Uterus (tissue), 4 donors: Measurements from ENCODE around the gene ZNF33A. TPM values are rescaled to one million over a fixed set of nuclear protein-coding genes. Genes with fewer than 3 reads are reported as not detected.

Experiments
- DNase-seq, 2 donors: peaks; one replicate each; pipeline ENCODE4 v3.0.0-alpha.2; 2019 to 2020
- H3K27ac ChIP-seq, 2 donors: fragments of 200-600 bp; sonication (generic); 1 replicate in 1 of 2; 2 replicates in 1 of 2; pipeline ENCODE4 v1.5.1; 2016 to 2018
- H3K27me3 ChIP-seq, 2 donors: fragments of 200-600 bp; sonication (generic); one replicate each; pipeline ENCODE4 v1.5.1; 2018 to 2019; ENCODE audit warnings: control low read depth in 1 of 2
- H3K36me3 ChIP-seq, 2 donors: fragments of 200-600 bp; sonication (generic); one replicate each; pipeline ENCODE4 v1.5.1; 2019; ENCODE audit warnings: control low read depth in 1 of 2
- H3K4me1 ChIP-seq, 2 donors: fragments of 200-600 bp; sonication (generic); one replicate each; pipeline ENCODE4 v1.5.1; 2018 to 2019; ENCODE audit warnings: control low read depth in 1 of 2
- H3K4me3 ChIP-seq, 2 donors: fragments of 200-600 bp; sonication (generic); 1 replicate in 1 of 2; 2 replicates in 1 of 2; pipeline ENCODE4 v1.5.1; 2018 to 2019; ENCODE audit warnings: mild to moderate bottlenecking in 1 of 2
- H3K9me3 ChIP-seq, 2 donors: fragments of 200-600 bp; sonication (generic); one replicate each; pipeline ENCODE4 v1.5.1; 2019; ENCODE audit warnings: control low read depth in 1 of 2
- CTCF ChIP-seq, 4 experiments: fragments of 200-600 bp in 2 of 4; fragments of 450-650 bp in 2 of 4; sonication (generic) in 2 of 4; IDR thresholded peaks; one replicate each; pipeline ENCODE4 v1.5.1; 2016 to 2019; ENCODE audit warnings: antibody characterized with exemption in 4 of 4, mild to moderate bottlenecking in 2 of 4, moderate library complexity in 1 of 4
- POLR2A ChIP-seq, 2 donors: fragments of 450-650 bp; IDR thresholded peaks; one replicate each; pipeline ENCODE4 v1.6.1; 2016; ENCODE audit warnings: antibody characterized with exemption in 2 of 2, mild to moderate bottlenecking in 1 of 2, moderate library complexity in 1 of 2
- intact Hi-C: fragments of 100-400 bp; cut with DNase I; formaldehyde crosslinking; loops from one replicate; pipeline ENCODE4 v1.15.1; 2023; ENCODE audit warnings: low total_unique reads
- total RNA-seq, 4 donors: library from RNA; depleted of rRNA in 3 of 4; stranded (reverse); fragments of >200 nt in 3 of 4; gene quantifications; one replicate each; pipeline versions ENCODE4 v1.1.0 to v1.2.4, GENCODE V29; 2014 to 2023
- donor health status: DM: yes; HTN: yes; CAD: no.

ZNF33A gene
- total RNA-seq, 4 donors from 2014 or later = 21.8 to 77.8 (median 33.9) TPM

- Histone ChIP-seq H3K36me3 (no peaks in the 10 kb centered on the region), H3K4me1 (no peaks in the 10 kb centered on the region), H3K9me3 (no peaks in the 10 kb centered on the region), H3K27me3 (no peaks in the 10 kb centered on the region), H3K4me3 (no peak overlapping the region), H3K27ac (no peak overlapping the region)
- intact Hi-C loops = no loop called here
- no peak for DNase-seq
- no peak for TF ChIP-seq POLR2A (IDR thresholded peaks at IDR 0.05)
- no peak for TF ChIP-seq CTCF (IDR thresholded peaks at IDR 0.05)
These were observed 14.8 kb downstream of the ZNF33A start for GRCh38 chr10:38025283-38025682.

- no peaks in the 10 kb centered on the region for H3K36me3 ChIP-seq
- intact Hi-C loops = no loop called here
- no peaks in the 10 kb centered on the region for H3K9me3 ChIP-seq
These were observed 17.5 kb downstream of the ZNF33A start for GRCh38 chr10:38027986-38028385.

GRCh38 chr10:38032886-38033285 is 22.4 kb downstream of the ZNF33A start:
- Histone ChIP-seq H3K27ac (no peak overlapping the region), H3K4me1 (no peaks in the 10 kb centered on the region), H3K36me3 (no peaks in the 10 kb centered on the region), H3K9me3 (no peaks in the 10 kb centered on the region), H3K4me3 (no peak overlapping the region), H3K27me3 (no peaks in the 10 kb centered on the region)
- intact Hi-C loops = no loop called here
- TF ChIP-seq CTCF (IDR thresholded peaks at IDR 0.05) (no peak), POLR2A (IDR thresholded peaks at IDR 0.05) (no peak)
- no peak for DNase-seq

More at GRCh38 chr10:38027986-38028385, 17.5 kb downstream of the ZNF33A start:
- no peak for TF ChIP-seq CTCF (IDR thresholded peaks at IDR 0.05)
- TF ChIP-seq POLR2A (IDR thresholded peaks at IDR 0.05) = no peak
- Histone ChIP-seq H3K27me3 (no peaks in the 10 kb centered on the region), H3K4me3 (no peak overlapping the region), H3K4me1 (no peaks in the 10 kb centered on the region), H3K27ac (no peak overlapping the region)
- DNase-seq = no peak

- H3K27me3 ChIP-seq = no peaks in the 10 kb centered on the region
- H3K27ac ChIP-seq = no peak overlapping the region
- no peak for TF ChIP-seq CTCF (IDR thresholded peaks at IDR 0.05)
- TF ChIP-seq POLR2A (IDR thresholded peaks at IDR 0.05) = no peak
- no peaks in the 10 kb centered on the region for H3K36me3 ChIP-seq
- no peaks in the 10 kb centered on the region for H3K4me1 ChIP-seq
- DNase-seq = no peak
- no peak overlapping the region for H3K4me3 ChIP-seq
- H3K9me3 ChIP-seq = no peaks in the 10 kb centered on the region
- intact Hi-C loops = no loop called here
These were observed 27.8 kb downstream of the ZNF33A start for GRCh38 chr10:38038107-38038931.

GRCh38 chr10:38038932-38039245 is 28.4 kb downstream of the ZNF33A start:
- Histone ChIP-seq H3K4me1 (no peaks in the 10 kb centered on the region), H3K9me3 (no peaks in the 10 kb centered on the region), H3K4me3 (no peak overlapping the region), H3K27me3 (no peaks in the 10 kb centered on the region), H3K27ac (no peak overlapping the region), H3K36me3 (no peaks in the 10 kb centered on the region)
- TF ChIP-seq CTCF (IDR thresholded peaks at IDR 0.05) (no peak), POLR2A (IDR thresholded peaks at IDR 0.05) (no peak)
- no peak for DNase-seq
- intact Hi-C loops = no loop called here
